ENCODE measurements around the gene ADH4.

ADH4 gene

DNA sequence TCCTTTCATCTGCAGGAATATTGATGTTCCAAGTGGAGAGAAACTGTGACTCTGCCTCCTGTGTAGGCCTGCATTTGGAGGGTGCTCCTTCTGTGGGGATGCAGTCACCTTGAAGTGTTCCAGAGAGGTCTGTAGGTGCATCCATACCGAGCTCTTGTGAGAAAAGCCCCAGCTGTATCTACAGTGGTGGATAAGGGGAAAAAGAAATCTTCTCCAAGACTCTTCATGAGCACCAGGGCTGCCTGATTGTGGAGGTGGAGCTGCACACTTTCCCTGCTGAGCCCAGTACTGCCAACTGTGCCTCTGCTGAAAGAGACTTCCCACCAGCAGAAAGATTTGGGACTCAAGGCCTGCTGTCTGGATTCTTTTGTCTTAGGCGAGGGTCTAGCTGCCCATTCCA lies 35.1 kb upstream of the ADH4 start:
- no peak overlapping the region for H2AFZ ChIP-seq (ENCODE audit: low read depth, low read length, severe bottlenecking)
- no peaks in the 10 kb centered on the region for H3K27me3 ChIP-seq (ENCODE audit: low read length)
- no peaks in the 10 kb centered on the region for H4K20me1 ChIP-seq (ENCODE audit: low read depth, low read length)
- H3K9ac ChIP-seq (ENCODE audit: low read length), result no peak overlapping the region
- H3K4me3 ChIP-seq (ENCODE audit: insufficient read depth, low read length, poor library complexity, severe bottlenecking), result no peak overlapping the region
- no peaks in the 10 kb centered on the region for H3K79me2 ChIP-seq (ENCODE audit: insufficient read depth, low read length)
- H3F3A ChIP-seq (ENCODE audit: insufficient read depth), result no peaks in the 10 kb centered on the region
- H3K27ac ChIP-seq (ENCODE audit: low read depth, low read length), result no peak overlapping the region
- TF ChIP-seq, protein P1, sequence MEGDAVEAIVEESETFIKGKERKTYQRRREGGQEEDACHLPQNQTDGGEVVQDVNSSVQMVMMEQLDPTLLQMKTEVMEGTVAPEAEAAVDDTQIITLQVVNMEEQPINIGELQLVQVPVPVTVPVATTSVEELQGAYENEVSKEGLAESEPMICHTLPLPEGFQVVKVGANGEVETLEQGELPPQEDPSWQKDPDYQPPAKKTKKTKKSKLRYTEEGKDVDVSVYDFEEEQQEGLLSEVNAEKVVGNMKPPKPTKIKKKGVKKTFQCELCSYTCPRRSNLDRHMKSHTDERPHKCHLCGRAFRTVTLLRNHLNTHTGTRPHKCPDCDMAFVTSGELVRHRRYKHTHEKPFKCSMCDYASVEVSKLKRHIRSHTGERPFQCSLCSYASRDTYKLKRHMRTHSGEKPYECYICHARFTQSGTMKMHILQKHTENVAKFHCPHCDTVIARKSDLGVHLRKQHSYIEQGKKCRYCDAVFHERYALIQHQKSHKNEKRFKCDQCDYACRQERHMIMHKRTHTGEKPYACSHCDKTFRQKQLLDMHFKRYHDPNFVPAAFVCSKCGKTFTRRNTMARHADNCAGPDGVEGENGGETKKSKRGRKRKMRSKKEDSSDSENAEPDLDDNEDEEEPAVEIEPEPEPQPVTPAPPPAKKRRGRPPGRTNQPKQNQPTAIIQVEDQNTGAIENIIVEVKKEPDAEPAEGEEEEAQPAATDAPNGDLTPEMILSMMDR (IDR thresholded peaks at IDR 0.05; ENCODE audit: insufficient read depth, low read length, poor library complexity, severe bottlenecking), result no peak
- TF ChIP-seq EZH2phosphoT487 (conservative IDR thresholded peaks at IDR 0.05; ENCODE audit: low read length), result no peak
- H3K36me3 ChIP-seq (ENCODE audit: low read length), result no peaks in the 10 kb centered on the region
- H3K4me2 ChIP-seq (ENCODE audit: low read depth, low read length, poor library complexity, severe bottlenecking), result no peak overlapping the region
- H3K9me2 ChIP-seq (replicated peaks; ENCODE audit: insufficient read depth, low read length), result no peaks in the 10 kb centered on the region
- no peaks in the 10 kb centered on the region for H3K9me3 ChIP-seq (ENCODE audit: insufficient read depth, low read length)

DNA sequence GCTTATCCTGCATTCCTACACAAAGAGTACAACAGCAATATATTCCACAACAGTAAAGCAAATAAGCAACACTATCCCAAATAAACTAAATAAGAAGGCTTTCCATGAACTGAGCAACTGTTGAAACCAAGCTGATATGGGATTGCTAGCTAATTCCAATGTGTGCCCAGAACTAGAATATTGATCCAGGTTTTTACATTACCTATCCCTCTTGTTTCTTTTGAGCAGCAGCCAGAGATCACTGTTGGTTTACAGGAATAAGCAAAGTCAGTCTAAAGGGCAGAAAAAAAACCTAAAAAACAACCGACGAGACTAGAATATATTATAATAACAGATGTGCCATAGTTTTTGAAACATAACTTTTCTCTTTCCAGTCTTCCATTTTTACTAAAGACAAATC lies 22.4 kb upstream of the ADH4 start:
- H3K36me3 ChIP-seq (ENCODE audit: low read length), result no peaks in the 10 kb centered on the region
- H3K9ac ChIP-seq (ENCODE audit: low read length), result no peak overlapping the region
- no peak for TF ChIP-seq EZH2phosphoT487 (conservative IDR thresholded peaks at IDR 0.05; ENCODE audit: low read length)
- TF ChIP-seq, protein P1 (IDR thresholded peaks at IDR 0.05; ENCODE audit: insufficient read depth, low read length, poor library complexity, severe bottlenecking), result no peak
- H3K27ac ChIP-seq (ENCODE audit: low read depth, low read length), result no peak overlapping the region
- H3K27me3 ChIP-seq (ENCODE audit: low read length), result no peaks in the 10 kb centered on the region
- H3K79me2 ChIP-seq (ENCODE audit: insufficient read depth, low read length), result no peaks in the 10 kb centered on the region
- no peaks in the 10 kb centered on the region for H3F3A ChIP-seq (ENCODE audit: insufficient read depth)
- H3K9me2 ChIP-seq (replicated peaks; ENCODE audit: insufficient read depth, low read length), result no peaks in the 10 kb centered on the region
- no peaks in the 10 kb centered on the region for H3K9me3 ChIP-seq (ENCODE audit: insufficient read depth, low read length)
- no peak overlapping the region for H3K4me2 ChIP-seq (ENCODE audit: low read depth, low read length, poor library complexity, severe bottlenecking)
- no peaks in the 10 kb centered on the region for H4K20me1 ChIP-seq (ENCODE audit: low read depth, low read length)
- H3K4me3 ChIP-seq (ENCODE audit: insufficient read depth, low read length, poor library complexity, severe bottlenecking), result no peak overlapping the region
- no peak overlapping the region for H2AFZ ChIP-seq (ENCODE audit: low read depth, low read length, severe bottlenecking)

DNA sequence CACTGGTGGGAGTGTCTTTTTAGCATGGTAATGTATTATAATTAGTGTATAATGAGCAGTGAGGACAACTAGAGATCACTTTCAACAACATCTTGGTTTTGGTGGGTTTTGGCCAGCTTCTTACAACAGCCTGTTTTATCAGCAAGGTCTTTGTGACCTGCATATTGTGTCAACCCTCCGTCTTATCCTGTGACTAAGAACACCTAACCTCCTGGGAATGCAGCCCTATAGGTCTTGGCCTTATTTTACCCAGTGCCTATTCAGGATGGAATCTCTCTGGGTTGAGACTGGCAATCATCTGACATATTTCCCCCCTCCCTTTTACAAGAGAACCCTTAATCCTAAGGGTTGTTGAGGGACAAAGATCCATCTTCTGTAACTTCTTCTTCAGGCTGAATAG lies 21.9 kb upstream of the ADH4 start:
- Histone ChIP-seq H3K9me2 (replicated peaks; ENCODE audit: insufficient read depth, low read length) (no peaks in the 10 kb centered on the region), H2AFZ (ENCODE audit: low read depth, low read length, severe bottlenecking) (no peak overlapping the region)
- TF ChIP-seq, protein P1 (IDR thresholded peaks at IDR 0.05; ENCODE audit: insufficient read depth, low read length, poor library complexity, severe bottlenecking), result no peak
- no peak for TF ChIP-seq EZH2phosphoT487 (conservative IDR thresholded peaks at IDR 0.05; ENCODE audit: low read length)

More for the DNA sequence above, 21.9 kb upstream of the ADH4 start:
- Histone ChIP-seq H3K79me2 (ENCODE audit: insufficient read depth, low read length) (no peaks in the 10 kb centered on the region), H3K9me3 (ENCODE audit: insufficient read depth, low read length) (no peaks in the 10 kb centered on the region), H3K27me3 (ENCODE audit: low read length) (no peaks in the 10 kb centered on the region), H3K27ac (ENCODE audit: low read depth, low read length) (no peak overlapping the region), H3K4me3 (ENCODE audit: insufficient read depth, low read length, poor library complexity, severe bottlenecking) (no peak overlapping the region), H4K20me1 (ENCODE audit: low read depth, low read length) (no peaks in the 10 kb centered on the region), H3K4me2 (ENCODE audit: low read depth, low read length, poor library complexity, severe bottlenecking) (no peak overlapping the region), H3K36me3 (ENCODE audit: low read length) (no peaks in the 10 kb centered on the region), H3F3A (ENCODE audit: insufficient read depth) (no peaks in the 10 kb centered on the region), H3K9ac (ENCODE audit: low read length) (no peak overlapping the region)
